ENCODE results near the gene FOS. TPM values are rescaled to one million over a fixed set of nuclear protein-coding genes. Genes with fewer than 3 reads are reported as not detected.
"Not testable (repeated sequence)": the region's sequence is repeated elsewhere in the genome, so short reads cannot be mapped to it uniquely, and the experiment has no call there.

FOS gene
- total RNA-seq, 2 donors from 2014 or later = 55.8 to 65.9 TPM

- Mint-ChIP-seq H3K9me3 (no peaks in the 10 kb centered on the region), H3K27ac (peak overlapping the region; percentile 91 to 95), H3K36me3 (peaks cover 19 to 20% of the 10 kb centered on the region in 2 donors)
- no peak for DNase-seq (ENCODE audit: low spot score in 2 of 2)
- no peak for ATAC-seq
Measured at GRCh38 chr14:75281654-75282019, 3.0 kb downstream of the FOS start.

GRCh38 chr14:75282170-75282554 is 3.5 kb downstream of the FOS start:
- DNase-seq (ENCODE audit: low spot score in 2 of 2) (no peak), ATAC-seq (no peak)
- H3K27ac Mint-ChIP-seq = peak overlapping the region; percentile 33 to 59
- peaks cover 19 to 20% of the 10 kb centered on the region in 2 donors for H3K36me3 Mint-ChIP-seq
- H3K9me3 Mint-ChIP-seq = no peaks in the 10 kb centered on the region

GRCh38 chr14:75282555-75283161 is 4.0 kb downstream of the FOS start:
- not testable (repeated sequence) for H3K9me3 Mint-ChIP-seq, ATAC-seq
- peak in 1 of 2 donors; percentile 28 for DNase-seq (ENCODE audit: low spot score in 2 of 2)
- Mint-ChIP-seq H3K36me3 (peaks cover 19 to 20% of the 10 kb centered on the region in 2 donors), H3K27ac (peak overlapping the region; percentile 59 to 69)

GRCh38 chr14:75283162-75283832 is 4.7 kb downstream of the FOS start:
- Mint-ChIP-seq H3K36me3 (peaks cover 19 to 20% of the 10 kb centered on the region in 2 donors), H3K27ac (peak overlapping the region; percentile 59 to 69), H3K9me3 (no peaks in the 10 kb centered on the region)
- ATAC-seq = no peak
- no peak for DNase-seq (ENCODE audit: low spot score in 2 of 2)

GRCh38 chr14:75283833-75284563 is 5.4 kb downstream of the FOS start:
- H3K27ac Mint-ChIP-seq = peak overlapping the region in 1 of 2 donors; percentile 69
- peak in 1 of 2 donors; percentile 18 for DNase-seq (ENCODE audit: low spot score in 2 of 2)
- peak in 1 of 2 donors; percentile 27 for ATAC-seq
- no peaks in the 10 kb centered on the region for H3K9me3 Mint-ChIP-seq
- peaks cover 19 to 20% of the 10 kb centered on the region in 2 donors for H3K36me3 Mint-ChIP-seq

- DNase-seq (ENCODE audit: low spot score in 2 of 2) (no peak), ATAC-seq (no peak)
- Mint-ChIP-seq H3K36me3 (peaks cover 10 to 13% of the 10 kb centered on the region in 2 donors), H3K9me3 (no peaks in the 10 kb centered on the region), H3K27ac (no peak overlapping the region)
Measured at GRCh38 chr14:75285331-75285730, 6.7 kb downstream of the FOS start.

GRCh38 chr14:75286313-75286712 is 7.7 kb downstream of the FOS start:
- ATAC-seq = peak in 1 of 2 donors; percentile 12
- no peaks in the 10 kb centered on the region for H3K9me3 Mint-ChIP-seq
- no peak overlapping the region for H3K27ac Mint-ChIP-seq
- DNase-seq (ENCODE audit: low spot score in 2 of 2) = no peak
- peaks cover 2 to 4% of the 10 kb centered on the region in 2 donors for H3K36me3 Mint-ChIP-seq

GRCh38 chr14:75289840-75290388 is 11.3 kb downstream of the FOS start:
- DNase-seq (ENCODE audit: low spot score in 2 of 2) = no peak
- Mint-ChIP-seq H3K27ac (no peak overlapping the region), H3K9me3 (no peaks in the 10 kb centered on the region), H3K36me3 (no peaks in the 10 kb centered on the region)
- ATAC-seq = no peak

GRCh38 chr14:75290851-75291250 is 12.2 kb downstream of the FOS start:
- ATAC-seq (no peak), DNase-seq (ENCODE audit: low spot score in 2 of 2) (peak in 1 of 2 donors; percentile 34)
- Mint-ChIP-seq H3K36me3 (no peaks in the 10 kb centered on the region), H3K27ac (no peak overlapping the region), H3K9me3 (no peaks in the 10 kb centered on the region)

GRCh38 chr14:75291331-75291730 is 12.7 kb downstream of the FOS start:
- Mint-ChIP-seq H3K36me3 (no peaks in the 10 kb centered on the region), H3K27ac (no peak overlapping the region), H3K9me3 (no peaks in the 10 kb centered on the region)
- ATAC-seq (no peak), DNase-seq (ENCODE audit: low spot score in 2 of 2) (peak in 1 of 2 donors; percentile 23)

GRCh38 chr14:75292101-75292563 is 13.5 kb downstream of the FOS start:
- Mint-ChIP-seq H3K36me3 (no peaks in the 10 kb centered on the region), H3K27ac (no peak overlapping the region), H3K9me3 (no peaks in the 10 kb centered on the region)
- ATAC-seq (no peak), DNase-seq (ENCODE audit: low spot score in 2 of 2) (no peak)

GRCh38 chr14:75292886-75293285 is 14.3 kb downstream of the FOS start:
- no peak for ATAC-seq
- H3K9me3 Mint-ChIP-seq = no peaks in the 10 kb centered on the region
- H3K27ac Mint-ChIP-seq = peak overlapping the region; percentile 92 to 96
- DNase-seq (ENCODE audit: low spot score in 2 of 2) = no peak
- H3K36me3 Mint-ChIP-seq = no peaks in the 10 kb centered on the region

- ATAC-seq = peak; percentile 96 to 97
- H3K27ac Mint-ChIP-seq = peak overlapping the region; percentile 92 to 96
- peak; percentile 92 to 96 for DNase-seq (ENCODE audit: low spot score in 2 of 2)
- H3K9me3 Mint-ChIP-seq = no peaks in the 10 kb centered on the region
- H3K36me3 Mint-ChIP-seq = no peaks in the 10 kb centered on the region
Measured at GRCh38 chr14:75293920-75294648, 15.5 kb downstream of the FOS start.

GRCh38 chr14:75294649-75295033 is 16.0 kb downstream of the FOS start:
- no peak for DNase-seq (ENCODE audit: low spot score in 2 of 2)
- Mint-ChIP-seq H3K27ac (peak overlapping the region; percentile 55 to 92), H3K36me3 (no peaks in the 10 kb centered on the region), H3K9me3 (no peaks in the 10 kb centered on the region)
- no peak for ATAC-seq

- ATAC-seq (no peak), DNase-seq (ENCODE audit: low spot score in 2 of 2) (no peak)
- peak overlapping the region in 1 of 2 donors; percentile 92 for H3K27ac Mint-ChIP-seq
- H3K36me3 Mint-ChIP-seq = no peaks in the 10 kb centered on the region
- no peaks in the 10 kb centered on the region for H3K9me3 Mint-ChIP-seq
Measured at GRCh38 chr14:75295061-75295461, 16.4 kb downstream of the FOS start.

- DNase-seq (ENCODE audit: low spot score in 2 of 2) = peak; percentile 79 to 81
- Mint-ChIP-seq H3K36me3 (no peaks in the 10 kb centered on the region), H3K9me3 (no peaks in the 10 kb centered on the region), H3K27ac (peak overlapping the region in 1 of 2 donors; percentile 50)
- ATAC-seq = peak; percentile 31 to 38
Measured at GRCh38 chr14:75295491-75296345, 17.1 kb downstream of the FOS start.
